PC-9 (cell line): ENCODE results near the gene ZNF652. TPM values are rescaled to one million over a fixed set of nuclear protein-coding genes. Genes with fewer than 3 reads are reported as not detected.

Experiments
- BruUV-seq: library from RNA; stranded (reverse); fragments of 400-500 nt; replicated peaks from 2 replicates; lab custom pipeline; 2021; lab: Mats Ljungman, UMichigan
- CTCF ChIA-PET: fragments of 300-600 bp; sonication (Branson Sonifier 250); formaldehyde crosslinking; loops from one replicate; lab custom pipeline; 2022; ENCODE audit warnings: antibody characterized with exemption; lab: Charles Lee
- POLR2A ChIA-PET: fragments of 300-600 bp; sonication (Branson Sonifier 250); formaldehyde crosslinking; loops from one replicate; lab custom pipeline; 2022; ENCODE audit warnings: antibody characterized with exemption; ENCODE audit not compliant: unreplicated experiment; lab: Charles Lee
- DNase-seq, 2 experiments: peaks; one replicate each; pipeline versions ENCODE4 v3.0.0 to v3.0.0-alpha.2; 2015 to 2022; ENCODE audit warnings: mixed read lengths in 1 of 2
- H2AFZ ChIP-seq: fragments of 200-600 bp; sonication (generic); 2 replicates; pipeline ENCODE4 v1.8.1; 2017; ENCODE audit warnings: antibody characterized with exemption
- H3F3A ChIP-seq: fragments of 200-600 bp; sonication (generic); 2 replicates; pipeline ENCODE4 v1.8.1; 2017; ENCODE audit warnings: antibody characterized with exemption, mild to moderate bottlenecking, low read depth; ENCODE audit not compliant: insufficient read depth
- H3K27ac ChIP-seq: fragments of 200-600 bp; sonication (generic); 2 replicates; pipeline ENCODE4 v1.6.1; 2016; ENCODE audit warnings: mixed run types
- H3K27me3 ChIP-seq: fragments of 200-600 bp; sonication (generic); 2 replicates; pipeline ENCODE4 v1.6.1; 2016; ENCODE audit warnings: low read depth, mixed run types; ENCODE audit not compliant: insufficient read depth
- H3K36me3 ChIP-seq: fragments of 200-600 bp; sonication (generic); 2 replicates; pipeline ENCODE4 v1.6.1; 2016; ENCODE audit warnings: low read depth, mixed run types
- H3K4me1 ChIP-seq: fragments of 200-600 bp; sonication (generic); replicated peaks from 2 replicates; pipeline ENCODE4 v1.6.1; 2016; ENCODE audit warnings: mixed run types; ENCODE audit not compliant: insufficient read depth
- H3K4me2 ChIP-seq: fragments of 200-600 bp; sonication (generic); 2 replicates; pipeline ENCODE4 v1.6.1; 2017; ENCODE audit warnings: mixed run types
- H3K4me3 ChIP-seq: fragments of 200-600 bp; sonication (generic); 2 replicates; pipeline ENCODE4 v1.6.1; 2016; ENCODE audit warnings: mixed run types
- H3K79me2 ChIP-seq: fragments of 200-600 bp; sonication (generic); 2 replicates; pipeline ENCODE4 v1.6.1; 2017; ENCODE audit warnings: low read depth, mixed run types
- H3K9me2 ChIP-seq: fragments of 200-600 bp; sonication (generic); 2 replicates; pipeline ENCODE4 v1.8.1; 2017; ENCODE audit warnings: mild to moderate bottlenecking; ENCODE audit not compliant: insufficient read depth
- H3K9me3 ChIP-seq: fragments of 200-600 bp; sonication (generic); 2 replicates; pipeline ENCODE4 v1.8.1; 2016; ENCODE audit warnings: low read depth; ENCODE audit not compliant: insufficient read depth
- H4K20me1 ChIP-seq: fragments of 200-600 bp; sonication (generic); 2 replicates; pipeline ENCODE4 v1.8.1; 2017; ENCODE audit not compliant: insufficient read depth
- EZH2 ChIP-seq: fragments of 200-600 bp; sonication (generic); IDR thresholded peaks from 2 replicates; pipeline ENCODE4 v1.8.0; 2017; ENCODE audit warnings: antibody characterized with exemption, low read depth
- intact Hi-C: fragments of 100-400 bp; cut with micrococcal nuclease; formaldehyde crosslinking; loops from one replicate; pipeline ENCODE4 v1.10.0; 2022; ENCODE audit not compliant: unreplicated experiment
- total RNA-seq: library from RNA; stranded (reverse); gene quantifications from 2 replicates; pipeline ENCODE4 v1.2.3, GENCODE V29; 2021
- TF ChIP-seq, protein P1 (sequence below): fragments of 200-600 bp; sonication (generic); conservative IDR thresholded peaks from 2 replicates; pipeline ENCODE4 v1.6.1; 2017; ENCODE audit warnings: mixed run types, antibody characterized with exemption, mild to moderate bottlenecking, moderate library complexity

Gene ZNF652
- total RNA-seq, 1 experiment from 2014 or later, result 49.8 TPM

DNA sequence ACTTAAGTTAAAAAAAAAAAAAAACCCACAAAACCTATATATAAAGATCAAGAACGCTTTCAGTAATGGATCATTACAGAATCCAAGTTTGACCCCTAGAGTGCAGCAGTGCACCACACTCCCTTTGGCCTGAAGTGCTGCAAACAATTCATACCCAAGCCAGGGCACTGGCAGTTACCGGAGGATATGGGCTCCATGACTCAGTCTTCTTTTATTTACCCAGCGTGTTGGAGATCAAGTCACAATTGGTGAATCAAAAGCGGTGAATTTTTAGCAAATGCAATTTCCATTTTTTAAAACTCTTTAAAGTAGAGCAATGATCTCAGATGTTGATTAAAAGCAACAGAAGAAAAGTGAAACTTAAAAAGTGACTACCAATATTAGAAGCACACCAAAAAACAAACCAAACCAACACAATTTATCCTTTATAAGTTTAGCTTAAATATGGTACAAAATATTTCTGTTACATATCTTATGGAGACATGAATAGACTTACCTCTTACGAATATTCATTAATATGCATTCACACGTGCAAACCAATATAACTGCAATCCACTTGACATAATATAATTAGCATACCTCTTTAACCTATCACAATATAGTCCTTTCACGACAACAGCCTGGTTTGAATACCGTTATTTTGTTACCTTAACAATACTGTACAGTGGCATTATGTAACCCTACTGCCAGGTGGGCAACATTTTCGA lies 46.3 kb downstream of the ZNF652 start:
- intact Hi-C loops, result loop anchor here (1.0 to 2.0 kb wide), 4 partner anchors 75 to 242 kb away; no protein-coding TSS in a partner anchor
- H3K4me2 ChIP-seq, result peak overlapping the region; percentile 49
- no peak overlapping the region for H3K4me3 ChIP-seq
- peaks cover 13% of the 10 kb centered on the region; the same call in 1 of the 2 replicates for H3K36me3 ChIP-seq
- CTCF ChIA-PET, result interaction anchor here (0.6 to 1.0 kb wide), 8 partner anchors 8 to 437 kb away, joined by 3 to 12 read pairs (median 3); no protein-coding TSS in a partner anchor
- H4K20me1 ChIP-seq, result peaks cover 6% of the 10 kb centered on the region
- peaks cover 29% of the 10 kb centered on the region; the same call in 1 of the 2 replicates for H3F3A ChIP-seq
- DNase-seq, result peak; percentile 72 to 88
- POLR2A ChIA-PET, result no interaction called here
- no peaks in the 10 kb centered on the region for H3K79me2 ChIP-seq
- H3K27me3 ChIP-seq, result no peaks in the 10 kb centered on the region
- peaks cover 8% of the 10 kb centered on the region for H3K4me1 ChIP-seq
- H3K9me2 ChIP-seq, result no peaks in the 10 kb centered on the region
- no peaks in the 10 kb centered on the region for H3K9me3 ChIP-seq
- TF ChIP-seq, protein P1, sequence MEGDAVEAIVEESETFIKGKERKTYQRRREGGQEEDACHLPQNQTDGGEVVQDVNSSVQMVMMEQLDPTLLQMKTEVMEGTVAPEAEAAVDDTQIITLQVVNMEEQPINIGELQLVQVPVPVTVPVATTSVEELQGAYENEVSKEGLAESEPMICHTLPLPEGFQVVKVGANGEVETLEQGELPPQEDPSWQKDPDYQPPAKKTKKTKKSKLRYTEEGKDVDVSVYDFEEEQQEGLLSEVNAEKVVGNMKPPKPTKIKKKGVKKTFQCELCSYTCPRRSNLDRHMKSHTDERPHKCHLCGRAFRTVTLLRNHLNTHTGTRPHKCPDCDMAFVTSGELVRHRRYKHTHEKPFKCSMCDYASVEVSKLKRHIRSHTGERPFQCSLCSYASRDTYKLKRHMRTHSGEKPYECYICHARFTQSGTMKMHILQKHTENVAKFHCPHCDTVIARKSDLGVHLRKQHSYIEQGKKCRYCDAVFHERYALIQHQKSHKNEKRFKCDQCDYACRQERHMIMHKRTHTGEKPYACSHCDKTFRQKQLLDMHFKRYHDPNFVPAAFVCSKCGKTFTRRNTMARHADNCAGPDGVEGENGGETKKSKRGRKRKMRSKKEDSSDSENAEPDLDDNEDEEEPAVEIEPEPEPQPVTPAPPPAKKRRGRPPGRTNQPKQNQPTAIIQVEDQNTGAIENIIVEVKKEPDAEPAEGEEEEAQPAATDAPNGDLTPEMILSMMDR, result peak; percentile 94
- TF ChIP-seq EZH2, result no peak
- H3K27ac ChIP-seq, result peak overlapping the region; percentile 14; the same call in 1 of the 2 replicates
- no TSS peak for BruUV-seq
- H2AFZ ChIP-seq, result no peak overlapping the region

DNA sequence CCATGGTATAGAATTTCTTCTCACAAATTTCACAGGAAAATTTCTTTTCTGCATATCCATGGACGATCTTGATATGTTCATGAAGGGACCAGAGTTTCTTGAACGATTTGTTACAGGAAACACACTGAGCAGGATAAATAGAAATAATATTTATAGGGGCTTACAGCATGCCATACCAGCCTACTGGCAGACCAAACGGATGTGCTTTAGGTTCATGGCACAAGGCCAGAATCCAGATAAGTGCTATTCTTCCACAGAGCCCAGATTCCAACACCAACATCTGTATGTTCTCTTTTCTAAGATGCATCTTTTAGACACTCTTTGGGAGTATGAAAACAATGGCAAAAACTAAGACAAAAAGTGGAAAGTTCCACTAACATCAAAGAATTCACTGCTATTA lies 49.3 kb downstream of the ZNF652 start:
- CTCF ChIA-PET, result no interaction called here
- H3K9me3 ChIP-seq, result no peaks in the 10 kb centered on the region
- H3K79me2 ChIP-seq, result no peaks in the 10 kb centered on the region
- no peak overlapping the region for H3K4me2 ChIP-seq
- no peak for DNase-seq
- peaks cover 8% of the 10 kb centered on the region for H3K4me1 ChIP-seq
- POLR2A ChIA-PET, result no interaction called here
- H3F3A ChIP-seq, result peaks cover 21% of the 10 kb centered on the region; the same call in 1 of the 2 replicates
- H3K4me3 ChIP-seq, result no peak overlapping the region
- no peaks in the 10 kb centered on the region for H3K27me3 ChIP-seq
- H3K27ac ChIP-seq, result no peak overlapping the region
- intact Hi-C loops, result no loop called here
- no TSS peak for BruUV-seq
- no peak overlapping the region for H2AFZ ChIP-seq
- H3K36me3 ChIP-seq, result peaks cover 18% of the 10 kb centered on the region; the same call in 1 of the 2 replicates
- no peaks in the 10 kb centered on the region for H3K9me2 ChIP-seq
- TF ChIP-seq, protein P1, result no peak
- no peak for TF ChIP-seq EZH2
- peaks cover 6% of the 10 kb centered on the region for H4K20me1 ChIP-seq

DNA sequence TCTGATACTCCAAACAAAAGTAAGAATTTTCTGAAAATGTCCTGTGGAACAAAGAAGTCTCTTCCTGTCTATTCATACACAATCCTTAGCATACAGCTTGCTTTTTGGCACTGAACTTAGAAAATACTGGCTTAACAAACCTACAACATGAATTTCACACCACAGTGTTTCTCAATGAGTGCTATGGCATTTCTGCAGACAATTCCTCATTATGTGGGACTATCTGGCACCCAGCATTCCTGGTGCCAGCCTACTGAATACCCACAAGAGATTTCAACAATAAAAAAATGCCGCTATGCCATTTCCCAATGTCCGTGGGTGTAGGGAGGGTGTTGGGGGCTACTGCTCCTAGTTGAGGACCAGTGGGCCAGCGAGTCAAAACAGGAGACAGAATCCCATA lies 62.1 kb downstream of the ZNF652 start:
- no peaks in the 10 kb centered on the region for H4K20me1 ChIP-seq
- no peaks in the 10 kb centered on the region for H3K79me2 ChIP-seq
- intact Hi-C loops, result no loop called here
- no peaks in the 10 kb centered on the region for H3K9me2 ChIP-seq
- DNase-seq, result no peak
- no peaks in the 10 kb centered on the region for H3K4me1 ChIP-seq
- no peaks in the 10 kb centered on the region for H3K9me3 ChIP-seq
- no peak overlapping the region for H3K4me3 ChIP-seq
- H3K4me2 ChIP-seq, result no peak overlapping the region
- BruUV-seq, result no TSS peak
- no peak overlapping the region for H3K27ac ChIP-seq
- H3K27me3 ChIP-seq, result no peaks in the 10 kb centered on the region
- H3F3A ChIP-seq, result no peaks in the 10 kb centered on the region
- POLR2A ChIA-PET, result no interaction called here
- no peaks in the 10 kb centered on the region for H3K36me3 ChIP-seq
- TF ChIP-seq, protein P1, result no peak
- no peak for TF ChIP-seq EZH2
- H2AFZ ChIP-seq, result no peak overlapping the region
- CTCF ChIA-PET, result no interaction called here
